Fibroblast of lung (primary cell): ENCODE data around the gene EIF2S3. TPM values are rescaled to one million over a fixed set of nuclear protein-coding genes. Genes with fewer than 3 reads are reported as not detected.

Experiments
- DNase-seq, 2 donors: peaks; one replicate each; pipeline versions ENCODE4 v3.0.0 to v3.0.0-alpha.2; 2010; ENCODE audit warnings: low read depth in 2 of 2
- H2AFZ ChIP-seq: 2 replicates; pipeline ENCODE4 v1.5.1; 2012; ENCODE audit warnings: low read length, control low read depth, inconsistent platforms
- H3K27ac ChIP-seq: 2 replicates; pipeline ENCODE4 v1.5.1; 2011; ENCODE audit warnings: low read length, control low read depth; ENCODE audit not compliant: insufficient read depth
- H3K27me3 ChIP-seq: 2 replicates; pipeline ENCODE4 v1.5.1; 2011; ENCODE audit warnings: mild to moderate bottlenecking, low read length; ENCODE audit not compliant: control insufficient read depth, insufficient read depth
- H3K36me3 ChIP-seq: 2 replicates; pipeline ENCODE4 v1.5.1; 2011; ENCODE audit warnings: low read length; ENCODE audit not compliant: control insufficient read depth, insufficient read depth
- H3K4me1 ChIP-seq: 2 replicates; pipeline ENCODE4 v1.5.1; 2011; ENCODE audit warnings: low read length; ENCODE audit not compliant: control insufficient read depth, insufficient read depth; ENCODE audit errors: extremely low read depth
- H3K4me2 ChIP-seq: 2 replicates; pipeline ENCODE4 v1.5.1; 2011; ENCODE audit warnings: low read length, control low read depth; ENCODE audit not compliant: insufficient read depth; ENCODE audit errors: extremely low read depth
- H3K4me3 ChIP-seq, 4 experiments: fragments of 200-600 bp in 1 of 4; sonication (generic) in 1 of 4; replicated peaks in 1 of 4; 2 replicates each; pipeline ENCODE4 v1.5.1; 2011 to 2016; ENCODE audit warnings: low read length in 4 of 4, low read depth in 3 of 4, mild to moderate bottlenecking in 3 of 4, control low read depth in 2 of 4, inconsistent platforms in 1 of 4, mixed read lengths in 1 of 4; ENCODE audit not compliant: insufficient read depth in 1 of 4; ENCODE audit errors: control extremely low read depth in 1 of 4
- H3K79me2 ChIP-seq: 2 replicates; pipeline ENCODE4 v1.5.1; 2012; ENCODE audit warnings: mild to moderate bottlenecking, low read length, inconsistent platforms; ENCODE audit not compliant: control insufficient read depth, insufficient read depth
- H3K9ac ChIP-seq: 2 replicates; pipeline ENCODE4 v1.5.1; 2011; ENCODE audit warnings: mild to moderate bottlenecking, low read length, control low read depth; ENCODE audit not compliant: insufficient read depth
- H3K9me3 ChIP-seq: 2 replicates; pipeline ENCODE4 v1.5.1; 2012; ENCODE audit warnings: low read depth, low read length; ENCODE audit not compliant: control insufficient read depth, insufficient read depth
- H4K20me1 ChIP-seq: 2 replicates; pipeline ENCODE4 v1.5.1; 2011; ENCODE audit warnings: low read length; ENCODE audit not compliant: control insufficient read depth, insufficient read depth; ENCODE audit errors: extremely low read depth
- CTCF ChIP-seq, 2 donors: IDR thresholded peaks in 1 of 2; conservative IDR thresholded peaks in 1 of 2; 1 replicate in 1 of 2; 2 replicates in 1 of 2; pipeline ENCODE4 v1.5.1; 2011 to 2012; ENCODE audit warnings: low read length in 2 of 2, control low read depth in 1 of 2, inconsistent platforms in 1 of 2, low read depth in 1 of 2, mild to moderate bottlenecking in 1 of 2
- EZH2 ChIP-seq: IDR thresholded peaks from 2 replicates; pipeline ENCODE4 v1.5.1; 2012; ENCODE audit warnings: low read length, control low read depth, mild to moderate bottlenecking; ENCODE audit errors: missing control alignments
- polyA plus RNA-seq, 2 donors: library from polyadenylated mRNA; depleted of rRNA in 1 of 2; stranded (reverse) in 1 of 2; unstranded in 1 of 2; fragments of >200 nt; gene quantifications; 2 replicates each; pipeline ENCODE4 v1.2.1, GENCODE V29; 2011 to 2012; ENCODE audit warnings: missing spikeins in 1 of 2
- total RNA-seq: library from RNA; depleted of rRNA; stranded (reverse); fragments of >200 nt; gene quantifications from 2 replicates; pipeline ENCODE4 v1.2.1, GENCODE V29; 2014

The EIF2S3 gene
- total and polyA plus RNA-seq, 2 donors (not counting 1 experiment from before 2014, with no cell fraction given): 81.2 to 275 TPM

DNA sequence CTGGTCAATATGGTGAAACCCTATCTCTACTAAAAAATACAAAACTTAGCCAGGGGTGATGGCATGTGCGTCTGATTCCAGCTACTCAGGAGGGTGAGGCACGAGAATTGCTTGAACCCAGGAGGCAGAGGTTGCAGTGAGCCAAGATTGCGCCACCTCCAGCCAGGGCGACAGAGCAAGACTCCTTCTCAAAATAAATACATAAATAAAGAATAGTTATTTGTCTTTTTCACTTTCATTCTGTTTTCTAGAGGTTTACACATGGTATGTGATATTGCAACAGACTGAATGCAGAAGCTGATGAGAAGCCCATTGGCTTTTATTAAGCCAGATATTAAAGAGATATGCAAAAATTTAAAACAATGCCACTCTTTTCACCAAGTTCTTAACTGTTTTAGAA lies 35.9 kb upstream of the EIF2S3 start:
- DNase-seq: peak in 1 of 2 donors; percentile 24
- Histone ChIP-seq H3K36me3 (peaks cover 1% of the 10 kb centered on the region), H3K27ac (no peak overlapping the region), H3K27me3 (no peaks in the 10 kb centered on the region), H3K79me2 (peaks cover 23% of the 10 kb centered on the region), H3K4me3 (no peak overlapping the region), H3K9me3 (no peaks in the 10 kb centered on the region), H3K4me2 (no peak overlapping the region), H4K20me1 (no peaks in the 10 kb centered on the region), H3K9ac (no peak overlapping the region), H3K4me1 (no peaks in the 10 kb centered on the region), H2AFZ (no peak overlapping the region)
- TF ChIP-seq CTCF (conservative IDR thresholded peaks at IDR 0.05 in 1 of 2, IDR thresholded peaks at IDR 0.05 in 1 of 2; ENCODE audit: low read depth in 1 of 2, low read length in 2 of 2) (no peak), EZH2 (no peak)

DNA sequence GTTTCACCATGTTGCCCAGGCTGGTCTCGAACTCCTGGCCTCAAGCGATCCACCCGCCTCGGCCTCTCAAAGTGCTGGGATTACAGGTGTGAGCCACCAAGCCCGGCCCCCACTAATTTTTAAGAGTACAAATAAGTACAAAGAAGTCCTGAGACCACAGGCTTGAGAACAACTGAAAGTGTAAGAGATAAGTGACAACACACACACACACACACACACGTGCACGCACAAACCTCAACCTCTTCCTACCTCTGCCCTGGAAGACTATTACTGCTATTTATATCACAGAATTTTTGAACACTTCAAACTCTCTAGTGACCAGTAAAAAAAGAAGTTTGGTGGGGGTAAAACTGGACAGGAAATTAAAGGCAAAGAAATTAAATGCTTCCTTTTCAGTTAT lies 35.3 kb upstream of the EIF2S3 start:
- DNase-seq: no peak
- Histone ChIP-seq H3K79me2 (peaks cover 28% of the 10 kb centered on the region), H3K36me3 (peaks cover 1% of the 10 kb centered on the region), H3K4me2 (no peak overlapping the region), H3K27me3 (no peaks in the 10 kb centered on the region), H2AFZ (no peak overlapping the region), H3K27ac (no peak overlapping the region), H4K20me1 (no peaks in the 10 kb centered on the region), H3K9me3 (no peaks in the 10 kb centered on the region), H3K9ac (no peak overlapping the region), H3K4me1 (no peaks in the 10 kb centered on the region), H3K4me3 (no peak overlapping the region)
- TF ChIP-seq CTCF (conservative IDR thresholded peaks at IDR 0.05 in 1 of 2, IDR thresholded peaks at IDR 0.05 in 1 of 2; ENCODE audit: low read depth in 1 of 2, low read length in 2 of 2): no peak
- TF ChIP-seq EZH2: no peak

- no peaks in the 10 kb centered on the region for H3K4me1 ChIP-seq
- H3K9ac ChIP-seq: no peak overlapping the region
- H3K36me3 ChIP-seq: peaks cover 1% of the 10 kb centered on the region
- no peaks in the 10 kb centered on the region for H4K20me1 ChIP-seq
- H3K79me2 ChIP-seq: peaks cover 31% of the 10 kb centered on the region
- no peak overlapping the region for H2AFZ ChIP-seq
- H3K9me3 ChIP-seq: no peaks in the 10 kb centered on the region
- TF ChIP-seq EZH2: no peak
- no peak for TF ChIP-seq CTCF (conservative IDR thresholded peaks at IDR 0.05 in 1 of 2, IDR thresholded peaks at IDR 0.05 in 1 of 2; ENCODE audit: low read depth in 1 of 2, low read length in 2 of 2)
- no peak overlapping the region for H3K4me3 ChIP-seq
- H3K27ac ChIP-seq: no peak overlapping the region
- DNase-seq: peak; percentile 9 to 29
- H3K27me3 ChIP-seq: no peaks in the 10 kb centered on the region
- H3K4me2 ChIP-seq: no peak overlapping the region
Observed at GRCh38 chrX:24020306-24020876, 34.4 kb upstream of the EIF2S3 start.
